Gastrocnemius medialis (tissue), 4 donors: ENCODE data around the gene ABR.

Source experiments
- POLR2A ChIP-seq, 2 donors: fragments of 450-650 bp; IDR thresholded peaks; one replicate each; pipeline ENCODE4 v1.6.1; 2017; ENCODE audit warnings: antibody characterized with exemption in 2 of 2, mild to moderate bottlenecking in 2 of 2, moderate library complexity in 2 of 2
- TF ChIP-seq, protein P1 (sequence below), 5 experiments: fragments of 450-650 bp in 3 of 5; fragments of 200-600 bp in 2 of 5; sonication (generic) in 2 of 5; IDR thresholded peaks in 4 of 5; conservative IDR thresholded peaks in 1 of 5; 1 replicate in 4 of 5; 2 replicates in 1 of 5; pipeline ENCODE4 v1.5.1; 2016 to 2019; ENCODE audit warnings: antibody characterized with exemption in 5 of 5, mild to moderate bottlenecking in 3 of 5, moderate library complexity in 3 of 5

DNA sequence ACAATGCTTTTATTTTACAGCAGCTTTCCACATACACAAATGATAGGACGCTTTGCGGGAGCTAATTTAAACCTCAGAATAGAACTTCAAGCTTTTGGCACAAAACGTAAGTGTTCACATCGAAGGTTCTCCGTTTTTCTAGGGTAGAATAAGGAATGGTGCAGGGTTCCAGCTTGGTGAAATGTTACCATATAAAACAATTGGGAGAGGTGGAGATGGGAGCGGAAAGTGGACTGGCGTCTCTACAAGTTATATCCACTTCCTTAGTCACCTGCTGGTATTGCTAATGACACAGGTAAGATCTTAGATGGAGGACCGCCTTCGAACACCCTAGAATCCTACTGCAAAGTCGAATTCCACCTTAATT is 198.5 kb downstream of the ABR start:
- no peak for TF ChIP-seq POLR2A (IDR thresholded peaks at IDR 0.05)
- TF ChIP-seq, protein P1, sequence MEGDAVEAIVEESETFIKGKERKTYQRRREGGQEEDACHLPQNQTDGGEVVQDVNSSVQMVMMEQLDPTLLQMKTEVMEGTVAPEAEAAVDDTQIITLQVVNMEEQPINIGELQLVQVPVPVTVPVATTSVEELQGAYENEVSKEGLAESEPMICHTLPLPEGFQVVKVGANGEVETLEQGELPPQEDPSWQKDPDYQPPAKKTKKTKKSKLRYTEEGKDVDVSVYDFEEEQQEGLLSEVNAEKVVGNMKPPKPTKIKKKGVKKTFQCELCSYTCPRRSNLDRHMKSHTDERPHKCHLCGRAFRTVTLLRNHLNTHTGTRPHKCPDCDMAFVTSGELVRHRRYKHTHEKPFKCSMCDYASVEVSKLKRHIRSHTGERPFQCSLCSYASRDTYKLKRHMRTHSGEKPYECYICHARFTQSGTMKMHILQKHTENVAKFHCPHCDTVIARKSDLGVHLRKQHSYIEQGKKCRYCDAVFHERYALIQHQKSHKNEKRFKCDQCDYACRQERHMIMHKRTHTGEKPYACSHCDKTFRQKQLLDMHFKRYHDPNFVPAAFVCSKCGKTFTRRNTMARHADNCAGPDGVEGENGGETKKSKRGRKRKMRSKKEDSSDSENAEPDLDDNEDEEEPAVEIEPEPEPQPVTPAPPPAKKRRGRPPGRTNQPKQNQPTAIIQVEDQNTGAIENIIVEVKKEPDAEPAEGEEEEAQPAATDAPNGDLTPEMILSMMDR (IDR thresholded peaks at IDR 0.05 in 4 of 5, conservative IDR thresholded peaks at IDR 0.05 in 1 of 5): no peak
